Cortex of kidney (tissue), 1 donor: ENCODE results near the gene APC2.

Experiments
- DNase-seq: peaks from one replicate; lab custom pipeline; 2025; lab: John Stamatoyannopoulos, UW

The APC2 gene

DNA sequence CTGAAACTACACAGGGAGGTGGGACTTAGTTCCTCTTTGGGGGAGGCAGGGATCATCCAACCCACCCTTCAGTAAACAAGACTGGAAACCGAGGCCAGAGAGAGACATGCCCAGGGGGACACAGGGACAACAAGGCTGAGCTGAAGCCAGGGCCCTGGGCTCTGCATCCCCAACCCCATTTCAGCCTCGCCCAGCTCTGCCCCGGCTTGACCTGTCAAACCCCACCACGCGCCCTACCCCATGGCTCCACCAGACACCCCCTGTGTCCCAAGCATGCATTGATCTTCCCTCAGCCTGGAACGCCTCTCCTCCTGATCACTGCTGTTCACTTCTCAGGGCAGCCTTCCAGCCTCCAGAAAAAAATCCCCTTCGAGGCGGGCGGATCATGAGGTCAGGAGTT, 2.0 kb upstream of the APC2 start:
- DNase-seq = no peak

DNA sequence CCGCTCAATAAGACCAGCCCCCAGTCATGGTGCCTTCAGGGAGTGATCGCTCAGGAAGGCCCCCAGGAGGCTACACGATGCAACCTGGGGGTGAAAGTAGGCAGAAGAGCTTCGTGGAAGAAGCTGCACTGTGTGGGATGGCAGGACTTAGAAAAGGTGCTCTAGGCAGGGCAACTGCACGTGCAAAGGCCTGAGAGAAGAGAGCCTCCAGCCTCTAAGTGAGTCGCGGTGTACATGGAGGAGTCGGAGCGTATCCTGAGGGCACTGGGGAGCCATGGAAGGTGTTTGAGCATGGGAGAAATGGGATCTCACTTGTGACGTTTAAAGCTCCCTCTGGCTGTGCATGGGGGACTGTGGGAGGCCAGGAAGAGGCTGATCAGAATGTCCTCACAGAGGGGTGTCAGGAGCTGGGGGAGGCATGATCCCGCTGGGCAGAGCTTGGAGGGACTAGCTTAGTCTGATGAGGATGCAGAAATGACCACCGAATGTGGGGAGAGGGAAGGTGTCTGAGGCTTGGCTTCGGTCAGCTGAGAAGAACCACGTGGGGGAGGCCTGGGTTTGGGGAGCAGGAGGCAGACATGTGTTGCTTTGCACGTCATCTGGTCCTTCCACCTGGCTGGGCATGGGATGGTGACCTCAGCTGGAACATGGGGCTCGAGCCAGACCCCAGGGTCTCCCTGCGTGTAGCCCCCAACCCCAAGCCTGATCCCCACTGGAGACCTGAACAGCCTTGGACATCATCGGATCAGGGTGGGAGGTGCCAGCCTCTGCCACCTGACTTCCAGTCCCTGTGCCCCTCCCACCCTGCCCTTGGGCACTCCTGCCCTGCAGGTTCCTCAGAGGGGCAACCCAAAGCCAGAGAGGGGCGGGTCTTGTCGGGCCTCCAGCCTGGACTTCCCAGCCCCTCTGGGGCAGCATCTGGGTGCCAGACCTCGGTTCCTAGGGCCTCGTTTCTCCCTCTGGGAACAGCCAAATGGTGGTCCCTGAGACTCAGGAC, 1.1 kb downstream of the APC2 start:
- DNase-seq = no peak

DNA sequence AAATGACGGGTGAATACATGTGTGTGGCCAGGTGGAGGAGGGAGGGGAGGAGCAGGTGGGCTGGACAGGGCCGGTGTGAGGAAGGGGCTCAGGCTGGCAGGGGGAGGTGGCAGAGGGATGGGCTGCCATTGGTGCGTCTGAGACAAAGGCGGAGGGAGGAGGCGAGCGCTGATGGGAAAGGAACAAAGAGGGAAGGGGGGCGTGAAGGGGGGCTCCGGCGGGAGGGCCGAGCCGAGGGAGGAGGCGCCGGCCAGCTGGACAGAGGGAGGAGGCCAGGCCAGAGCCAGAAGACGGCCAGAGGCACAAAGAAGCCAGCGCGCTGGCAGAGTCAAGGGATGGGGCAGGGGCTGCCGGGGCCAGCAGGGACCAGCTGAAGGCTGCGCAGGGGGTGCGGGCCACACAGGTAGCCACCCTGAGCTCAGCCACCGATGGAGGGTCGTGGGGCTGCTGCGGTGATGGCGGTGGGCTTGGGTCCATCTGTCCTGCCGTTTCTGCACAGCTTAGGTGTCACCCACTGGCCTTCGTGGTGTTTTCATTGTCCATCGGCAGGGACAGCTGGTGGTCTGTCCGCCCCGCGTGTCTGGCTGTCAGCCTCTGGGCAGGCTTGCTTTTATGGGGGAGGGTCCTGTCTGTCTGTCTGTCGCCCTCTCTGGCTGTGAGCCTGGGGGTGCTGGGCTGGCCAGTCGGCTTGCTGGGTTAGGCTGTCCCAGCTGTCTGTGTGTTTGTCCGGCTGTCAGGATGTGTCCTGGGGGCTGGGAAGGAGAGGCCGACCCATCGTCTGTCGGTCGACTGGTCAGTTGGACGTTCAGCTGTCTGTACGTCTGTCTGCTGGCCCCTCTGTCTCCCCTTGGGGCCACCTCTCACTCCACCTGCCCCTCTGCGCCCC, 2.2 kb downstream of the APC2 start:
- DNase-seq = no peak

DNA sequence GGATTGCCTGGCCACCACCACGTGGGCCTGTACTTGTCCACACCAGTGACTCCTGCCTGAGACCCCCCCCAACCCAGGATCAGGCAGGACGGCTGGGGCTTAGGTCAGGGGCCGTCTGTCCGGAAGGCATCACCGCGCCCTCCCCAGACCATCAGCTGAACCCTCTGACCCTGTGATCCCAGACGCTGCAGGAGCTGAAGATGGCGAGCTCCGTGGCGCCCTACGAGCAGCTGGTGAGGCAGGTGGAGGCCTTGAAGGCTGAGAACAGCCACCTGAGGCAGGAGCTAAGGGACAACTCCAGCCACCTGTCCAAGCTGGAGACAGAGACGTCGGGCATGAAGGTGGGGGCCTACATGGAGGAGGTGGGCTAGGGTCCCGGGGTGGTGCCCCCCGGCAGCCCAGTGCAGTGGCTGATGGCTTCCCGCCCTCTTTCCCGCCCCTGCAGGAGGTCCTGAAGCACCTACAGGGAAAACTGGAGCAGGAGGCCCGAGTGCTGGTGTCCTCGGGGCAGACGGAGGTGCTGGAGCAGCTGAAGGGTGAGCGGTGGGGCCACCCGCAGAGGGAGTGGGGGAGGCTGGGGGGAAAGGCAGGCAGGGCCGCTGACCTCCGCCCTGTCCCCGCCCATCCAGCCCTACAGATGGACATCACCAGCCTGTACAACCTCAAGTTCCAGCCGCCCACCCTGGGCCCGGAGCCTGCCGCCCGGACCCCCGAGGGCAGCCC, 3.0 kb downstream of the APC2 start:
- no peak for DNase-seq

DNA sequence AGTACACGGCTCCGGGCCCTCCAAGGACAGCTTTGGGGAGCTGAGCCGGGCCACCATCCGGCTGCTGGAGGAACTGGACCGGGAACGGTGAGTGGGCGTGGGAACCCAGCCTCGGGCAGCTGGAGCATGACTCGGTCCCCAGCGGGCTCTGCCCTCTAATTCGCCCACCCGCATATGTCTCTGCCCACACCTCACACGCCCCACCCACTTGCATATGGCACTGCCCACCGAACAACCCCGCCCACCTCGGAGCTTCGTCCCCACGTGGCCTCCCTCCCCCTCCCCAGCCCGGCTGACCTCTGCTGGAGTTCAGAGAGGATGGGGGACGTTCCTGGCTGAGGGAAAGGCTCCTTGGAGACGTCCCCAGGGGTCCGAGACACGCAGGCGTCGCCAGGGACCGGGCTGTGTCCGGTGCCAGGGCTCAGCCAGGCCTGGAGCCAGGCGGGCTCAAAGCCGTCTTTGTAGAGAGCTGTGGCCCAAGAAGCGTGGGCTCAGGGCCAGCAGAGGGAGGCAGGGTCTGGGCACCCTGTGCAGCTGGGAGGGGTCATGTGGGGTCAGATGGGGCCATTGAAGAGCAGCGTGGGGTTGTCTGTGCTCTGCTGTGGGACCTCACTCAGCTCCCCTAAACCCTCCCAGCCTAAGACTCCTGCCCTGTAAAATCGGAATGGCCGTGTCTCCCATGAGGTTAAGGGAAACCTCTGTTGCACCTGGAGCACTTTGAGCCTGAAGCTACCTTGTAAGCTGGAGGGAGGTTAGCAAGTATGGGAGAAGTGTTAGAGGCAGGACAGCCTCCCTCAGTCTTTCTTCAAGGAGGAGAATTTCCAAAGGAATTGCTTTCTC, 3.8 kb downstream of the APC2 start:
- no peak for DNase-seq

DNA sequence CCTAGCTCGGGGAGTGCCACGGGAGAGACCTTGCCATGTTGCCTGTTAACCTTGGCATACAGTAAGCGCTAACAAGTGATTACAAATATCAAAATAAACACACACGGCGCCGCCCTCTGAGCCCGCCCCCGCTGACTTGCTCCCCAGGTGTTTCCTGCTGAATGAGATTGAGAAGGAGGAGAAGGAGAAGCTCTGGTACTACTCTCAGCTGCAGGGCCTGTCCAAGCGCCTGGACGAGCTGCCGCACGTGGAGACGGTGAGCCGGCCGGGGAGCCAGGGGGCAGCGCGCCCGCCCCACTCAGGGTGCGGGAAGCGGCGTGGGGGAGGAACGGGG, 5.0 kb downstream of the APC2 start:
- no peak for DNase-seq

DNA sequence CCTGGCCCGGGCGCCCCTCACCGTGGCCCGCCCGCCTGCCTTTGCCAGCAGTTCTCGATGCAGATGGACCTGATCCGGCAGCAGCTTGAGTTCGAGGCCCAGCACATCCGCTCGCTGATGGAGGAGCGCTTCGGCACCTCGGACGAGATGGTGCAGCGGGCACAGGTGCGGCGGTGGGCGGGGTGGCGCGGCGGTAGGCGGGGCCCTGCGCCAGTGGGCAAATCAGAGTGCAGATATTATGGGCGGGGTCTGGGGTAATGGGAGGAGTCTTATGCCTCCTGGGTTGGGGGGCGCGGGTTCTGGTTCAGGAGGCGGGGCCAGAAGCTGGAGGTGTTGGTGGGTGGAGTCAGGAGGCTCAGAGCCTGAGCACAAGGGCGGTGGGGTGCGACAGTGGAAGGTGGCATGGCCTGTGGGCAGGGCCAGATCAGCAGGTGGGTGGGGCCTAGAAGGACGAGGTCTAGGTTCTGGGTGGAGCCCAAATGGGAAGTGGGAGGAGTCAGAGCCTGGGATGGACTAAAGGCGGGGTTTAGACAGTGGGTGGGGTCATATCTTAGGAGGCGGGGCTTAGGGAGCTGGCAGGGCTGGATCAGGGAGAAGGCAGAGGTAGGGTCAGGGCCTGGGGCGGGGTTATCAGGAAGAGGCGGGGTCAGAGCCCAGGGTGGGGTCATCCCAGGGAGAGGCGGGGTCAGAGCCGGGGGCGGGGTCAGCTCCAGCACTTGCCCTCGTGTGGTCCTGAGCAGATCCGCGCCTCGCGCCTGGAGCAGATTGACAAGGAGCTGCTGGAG, 5.6 kb downstream of the APC2 start:
- DNase-seq = no peak

DNA sequence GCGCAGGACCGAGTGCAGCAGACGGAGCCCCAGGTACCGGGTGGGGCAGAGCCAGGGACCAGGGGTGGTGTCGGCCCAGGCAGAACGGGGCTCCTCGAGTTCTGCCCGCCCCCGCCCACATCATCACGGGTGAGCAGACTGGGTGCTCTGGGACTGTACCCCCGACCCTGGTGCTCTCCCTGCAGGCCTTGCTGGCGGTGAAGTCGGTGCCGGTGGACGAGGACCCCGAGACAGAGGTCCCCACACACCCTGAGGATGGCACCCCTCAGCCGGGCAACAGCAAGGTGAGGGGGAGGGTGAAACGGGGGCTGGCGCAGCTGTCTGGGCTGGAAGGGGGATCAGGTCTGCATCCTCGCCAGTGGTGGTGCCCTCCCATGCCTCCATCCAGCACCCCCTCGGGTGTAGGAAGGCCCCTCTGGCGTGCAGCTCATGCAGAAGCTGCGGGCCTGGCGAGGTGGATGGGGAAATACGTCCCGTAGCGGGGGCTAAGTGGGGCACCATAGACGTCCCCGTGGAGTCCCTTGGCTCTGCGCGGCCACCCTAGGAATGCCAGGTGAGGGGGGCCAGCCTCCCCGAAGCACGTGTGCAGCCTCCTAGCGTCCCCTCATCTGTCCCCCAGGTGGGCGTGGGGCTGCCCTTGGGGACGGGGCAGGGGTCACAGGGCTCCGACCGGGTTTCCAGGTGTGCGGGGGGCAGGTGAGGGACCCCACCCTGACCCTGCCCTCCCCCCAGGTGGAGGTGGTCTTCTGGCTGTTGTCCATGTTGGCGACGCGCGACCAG, 6.4 kb downstream of the APC2 start:
- DNase-seq = no peak

DNA sequence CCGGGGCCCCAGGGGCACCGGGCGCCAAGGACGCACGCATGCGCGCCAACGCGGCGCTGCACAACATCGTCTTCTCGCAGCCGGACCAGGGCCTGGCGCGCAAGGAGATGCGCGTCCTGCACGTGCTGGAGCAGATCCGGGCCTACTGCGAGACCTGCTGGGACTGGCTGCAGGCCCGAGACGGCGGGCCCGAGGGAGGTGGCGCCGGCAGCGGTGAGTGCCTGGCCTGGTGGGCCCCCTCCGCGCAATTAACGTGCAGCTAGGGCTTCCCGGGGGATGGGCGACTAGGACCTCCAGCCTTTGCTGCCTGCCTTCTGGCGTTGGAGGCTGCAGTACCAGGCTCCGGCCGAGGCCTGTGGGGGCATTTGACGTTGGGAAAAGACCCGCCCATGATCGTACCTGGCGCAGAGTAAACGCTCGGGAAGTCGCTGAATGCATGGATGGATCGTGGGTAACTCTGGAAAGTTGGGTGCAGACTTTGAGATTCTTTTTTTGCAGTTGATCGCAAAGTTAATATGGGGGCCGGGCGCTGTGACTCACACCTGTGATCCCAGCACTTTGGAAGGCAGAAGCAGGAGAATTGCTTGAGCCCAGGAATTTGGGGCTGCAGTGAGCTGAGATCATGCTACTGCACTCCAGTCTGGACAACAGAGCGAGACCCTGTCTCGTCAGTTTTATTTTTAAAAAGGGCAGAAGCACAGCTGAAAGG, 7.3 kb downstream of the APC2 start:
- DNase-seq = no peak

DNA sequence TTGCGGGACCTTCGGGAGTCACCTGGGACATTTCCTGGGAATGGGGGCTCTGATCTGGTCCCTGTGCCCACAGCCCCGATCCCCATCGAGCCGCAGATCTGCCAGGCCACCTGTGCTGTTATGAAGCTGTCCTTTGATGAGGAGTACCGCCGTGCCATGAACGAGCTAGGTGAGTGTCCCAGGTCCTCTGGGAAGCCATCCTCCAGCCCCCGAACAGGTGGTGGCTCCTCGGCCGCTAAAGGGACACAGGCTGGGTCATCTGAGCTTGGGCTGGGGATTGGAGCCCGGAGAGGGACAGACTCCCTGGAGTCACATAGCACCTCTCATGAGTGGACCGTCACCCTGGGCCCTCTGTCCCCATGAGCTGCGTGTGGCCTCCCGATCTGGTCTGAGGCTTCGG, 8.0 kb downstream of the APC2 start:
- DNase-seq = no peak

DNA sequence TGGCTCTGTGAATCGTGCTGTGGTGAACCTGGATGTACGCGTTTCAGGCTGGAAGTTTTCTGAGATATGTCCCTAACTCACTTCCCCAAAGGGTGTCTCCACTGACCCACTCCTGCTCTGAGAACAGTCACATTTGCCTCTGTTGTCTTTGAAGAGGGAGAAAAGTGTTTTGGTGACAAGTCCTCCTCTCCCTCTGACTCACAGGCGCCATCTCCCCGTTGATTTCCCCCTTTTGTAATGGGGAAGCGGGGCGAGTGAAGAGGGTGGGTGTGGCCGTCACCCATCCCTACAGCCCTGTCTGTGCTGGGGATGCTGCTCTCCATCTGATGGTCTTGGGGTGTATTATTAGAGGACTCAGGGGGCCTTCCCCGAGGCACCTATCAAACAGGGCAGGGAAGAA, 9.6 kb downstream of the APC2 start:
- DNase-seq = no peak

DNA sequence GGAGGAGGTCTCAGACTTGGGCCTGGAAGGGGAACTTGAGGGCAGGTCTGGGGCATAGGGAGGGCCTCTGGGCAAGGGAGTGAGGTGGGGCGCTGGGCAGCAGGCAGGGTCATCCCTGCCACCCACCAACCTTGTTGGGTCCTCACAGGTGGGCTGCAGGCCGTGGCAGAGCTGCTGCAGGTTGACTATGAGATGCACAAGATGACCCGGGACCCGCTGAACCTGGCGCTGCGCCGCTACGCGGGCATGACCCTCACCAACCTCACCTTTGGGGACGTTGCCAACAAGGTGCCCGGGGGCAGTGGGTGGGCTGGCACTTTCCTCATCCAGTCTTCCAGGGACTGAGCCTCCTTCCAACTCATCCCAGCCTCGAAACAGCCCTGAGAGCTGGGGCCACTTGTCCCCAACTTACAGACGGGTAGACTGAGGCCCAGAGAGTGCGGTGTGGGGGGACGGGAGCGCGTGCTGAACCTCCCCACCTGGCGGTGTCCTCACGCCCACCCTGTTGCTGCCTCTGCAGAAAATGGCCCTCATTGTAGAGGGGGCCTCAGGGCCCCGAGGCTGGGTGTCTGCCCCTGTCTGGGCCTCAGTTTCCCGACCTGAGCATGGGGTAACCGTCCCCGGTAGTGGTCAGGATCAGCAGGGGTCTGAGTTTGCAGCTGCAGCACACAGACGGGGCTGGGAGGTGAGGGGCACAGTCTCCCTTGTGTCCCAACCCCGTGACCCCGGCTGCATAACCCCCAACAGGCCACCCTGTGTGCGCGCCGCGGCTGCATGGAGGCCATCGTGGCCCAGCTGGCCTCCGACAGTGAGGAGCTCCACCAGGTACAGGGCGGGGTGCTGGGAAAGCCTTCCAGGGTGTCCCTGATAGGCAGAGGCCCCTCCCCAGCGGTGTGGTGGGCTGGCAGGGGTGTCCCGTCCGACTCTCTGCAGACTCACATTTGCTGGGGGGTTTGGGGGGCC, 10.4 kb downstream of the APC2 start:
- DNase-seq = no peak

DNA sequence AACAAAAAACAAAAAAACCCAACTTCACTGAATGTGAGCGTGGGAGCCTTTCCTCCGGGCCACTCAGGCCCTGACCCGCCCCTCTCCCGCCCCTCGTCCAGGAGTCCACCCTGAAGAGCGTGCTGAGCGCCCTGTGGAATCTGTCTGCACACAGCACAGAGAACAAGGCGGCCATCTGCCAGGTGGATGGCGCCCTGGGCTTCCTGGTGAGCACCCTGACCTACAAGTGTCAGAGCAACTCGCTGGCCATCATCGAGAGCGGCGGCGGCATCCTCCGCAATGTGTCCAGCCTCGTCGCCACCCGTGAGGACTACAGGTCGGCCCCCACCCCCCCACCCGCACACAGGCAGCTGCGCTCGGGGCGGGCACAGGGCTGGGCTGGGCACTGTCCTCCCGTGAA, 11.9 kb downstream of the APC2 start:
- no peak for DNase-seq

DNA sequence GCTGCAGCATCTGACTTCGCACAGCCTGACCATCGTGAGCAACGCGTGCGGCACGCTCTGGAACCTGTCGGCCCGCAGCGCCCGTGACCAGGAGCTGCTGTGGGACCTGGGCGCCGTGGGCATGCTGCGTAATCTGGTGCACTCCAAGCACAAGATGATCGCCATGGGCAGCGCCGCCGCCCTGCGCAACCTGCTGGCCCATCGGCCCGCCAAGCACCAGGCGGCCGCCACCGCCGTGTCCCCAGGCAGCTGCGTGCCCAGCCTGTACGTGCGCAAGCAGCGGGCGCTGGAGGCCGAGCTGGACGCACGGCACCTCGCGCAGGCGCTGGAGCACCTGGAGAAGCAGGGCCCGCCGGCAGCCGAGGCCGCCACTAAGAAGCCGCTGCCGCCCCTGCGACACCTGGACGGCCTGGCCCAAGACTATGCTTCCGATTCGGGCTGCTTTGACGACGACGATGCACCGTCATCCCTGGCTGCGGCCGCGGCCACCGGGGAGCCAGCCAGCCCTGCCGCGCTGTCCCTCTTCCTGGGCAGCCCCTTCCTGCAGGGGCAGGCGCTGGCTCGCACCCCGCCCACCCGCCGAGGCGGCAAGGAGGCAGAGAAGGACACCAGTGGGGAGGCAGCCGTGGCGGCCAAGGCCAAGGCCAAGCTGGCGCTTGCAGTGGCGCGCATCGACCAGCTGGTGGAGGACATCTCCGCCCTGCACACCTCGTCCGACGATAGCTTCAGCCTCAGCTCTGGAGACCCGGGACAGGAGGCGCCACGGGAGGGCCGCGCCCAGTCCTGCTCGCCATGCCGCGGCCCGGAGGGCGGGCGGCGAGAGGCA, 15.5 kb downstream of the APC2 start:
- no peak for DNase-seq

DNA sequence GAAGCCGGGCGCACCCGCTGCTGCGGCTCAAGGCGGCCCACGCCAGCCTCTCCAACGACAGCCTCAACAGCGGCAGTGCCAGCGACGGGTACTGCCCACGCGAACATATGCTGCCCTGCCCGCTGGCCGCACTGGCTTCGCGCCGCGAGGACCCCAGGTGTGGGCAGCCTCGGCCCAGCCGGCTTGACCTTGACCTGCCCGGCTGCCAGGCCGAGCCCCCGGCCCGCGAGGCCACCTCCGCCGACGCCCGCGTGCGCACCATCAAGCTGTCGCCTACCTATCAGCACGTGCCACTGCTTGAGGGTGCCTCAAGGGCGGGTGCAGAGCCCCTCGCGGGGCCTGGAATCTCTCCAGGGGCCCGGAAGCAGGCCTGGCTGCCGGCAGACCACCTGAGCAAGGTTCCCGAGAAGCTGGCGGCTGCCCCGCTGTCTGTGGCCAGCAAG, 16.1 kb downstream of the APC2 start:
- DNase-seq = no peak

DNA sequence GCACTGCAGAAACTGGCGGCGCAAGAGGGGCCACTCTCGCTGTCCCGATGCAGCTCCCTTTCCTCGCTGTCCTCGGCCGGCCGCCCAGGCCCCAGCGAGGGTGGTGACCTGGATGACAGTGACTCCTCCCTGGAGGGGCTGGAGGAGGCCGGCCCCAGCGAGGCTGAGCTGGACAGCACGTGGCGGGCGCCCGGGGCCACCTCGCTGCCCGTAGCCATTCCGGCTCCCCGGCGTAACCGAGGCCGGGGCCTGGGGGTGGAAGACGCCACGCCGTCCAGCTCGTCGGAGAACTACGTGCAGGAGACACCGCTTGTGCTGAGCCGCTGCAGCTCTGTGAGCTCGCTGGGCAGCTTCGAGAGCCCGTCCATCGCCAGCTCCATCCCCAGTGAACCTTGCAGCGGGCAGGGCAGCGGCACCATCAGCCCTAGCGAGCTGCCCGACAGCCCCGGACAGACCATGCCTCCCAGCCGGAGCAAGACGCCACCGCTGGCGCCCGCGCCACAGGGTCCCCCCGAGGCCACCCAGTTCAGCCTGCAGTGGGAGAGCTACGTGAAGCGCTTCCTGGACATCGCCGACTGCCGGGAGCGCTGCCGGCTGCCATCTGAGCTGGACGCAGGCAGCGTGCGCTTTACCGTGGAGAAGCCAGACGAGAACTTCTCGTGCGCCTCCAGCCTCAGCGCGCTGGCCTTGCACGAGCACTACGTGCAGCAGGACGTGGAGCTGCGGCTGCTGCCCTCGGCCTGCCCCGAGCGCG, 16.7 kb downstream of the APC2 start:
- no peak for DNase-seq

DNA sequence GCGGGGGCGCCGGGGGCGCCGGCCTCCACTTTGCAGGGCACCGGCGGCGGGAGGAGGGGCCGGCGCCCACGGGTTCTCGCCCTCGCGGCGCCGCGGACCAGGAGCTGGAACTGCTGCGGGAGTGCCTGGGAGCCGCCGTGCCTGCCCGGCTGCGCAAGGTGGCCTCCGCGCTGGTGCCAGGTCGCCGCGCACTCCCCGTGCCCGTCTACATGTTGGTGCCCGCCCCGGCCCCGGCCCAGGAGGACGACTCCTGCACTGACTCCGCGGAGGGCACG, 17.2 kb downstream of the APC2 start:
- DNase-seq = no peak
